MM.1S (cell line): ENCODE measurements around the gene ELN.

Experiments
- DNase-seq: peaks from one replicate; pipeline ENCODE4 v3.0.0-alpha.2; 2015
- H2AFZ ChIP-seq: fragments of 300-600 bp; sonication (generic); 2 replicates; pipeline ENCODE4 v1.6.0; 2016; ENCODE audit warnings: antibody characterized with exemption, low read length
- H3F3A ChIP-seq: fragments of 300-600 bp; sonication (generic); 2 replicates; pipeline ENCODE4 v1.6.1; 2016; ENCODE audit warnings: mild to moderate bottlenecking, antibody characterized with exemption, low read length, moderate library complexity, mixed read lengths; ENCODE audit not compliant: insufficient read depth
- H3K27ac ChIP-seq: fragments of 300-600 bp; sonication (generic); 2 replicates; pipeline ENCODE4 v1.5.1; 2016; ENCODE audit warnings: mild to moderate bottlenecking, low read length
- H3K27me3 ChIP-seq: fragments of 300-600 bp; sonication (generic); replicated peaks from 2 replicates; pipeline ENCODE4 v1.6.0; 2016; ENCODE audit warnings: low read length; ENCODE audit not compliant: insufficient read depth
- H3K36me3 ChIP-seq: fragments of 300-600 bp; sonication (generic); replicated peaks from 2 replicates; pipeline ENCODE4 v1.6.1; 2016; ENCODE audit warnings: mild to moderate bottlenecking, low read length, mixed read lengths; ENCODE audit not compliant: insufficient read depth
- H3K4me1 ChIP-seq: fragments of 300-600 bp; sonication (generic); 2 replicates; pipeline ENCODE4 v1.6.1; 2016; ENCODE audit warnings: low read length, mixed read lengths
- H3K4me2 ChIP-seq: fragments of 300-600 bp; sonication (generic); 2 replicates; pipeline ENCODE4 v1.6.0; 2016; ENCODE audit warnings: low read depth, low read length
- H3K4me3 ChIP-seq: fragments of 300-600 bp; sonication (generic); 2 replicates; pipeline ENCODE4 v1.5.1; 2016; ENCODE audit warnings: low read length, mixed read lengths
- H3K79me2 ChIP-seq: fragments of 300-600 bp; sonication (generic); 2 replicates; pipeline ENCODE4 v1.6.1; 2016; ENCODE audit warnings: mixed run types, low read length, mixed read lengths
- H3K9ac ChIP-seq: fragments of 300-600 bp; sonication (generic); 2 replicates; pipeline ENCODE4 v1.6.1; 2016; ENCODE audit warnings: low read length, mixed read lengths
- H3K9me2 ChIP-seq: fragments of 300-600 bp; sonication (generic); replicated peaks from 2 replicates; pipeline ENCODE4 v1.6.1; 2016; ENCODE audit warnings: mild to moderate bottlenecking, low read length, mixed read lengths; ENCODE audit not compliant: insufficient read depth
- H3K9me3 ChIP-seq: fragments of 300-600 bp; sonication (generic); replicated peaks from 2 replicates; pipeline ENCODE4 v1.6.1; 2016; ENCODE audit warnings: mild to moderate bottlenecking, low read length, mixed read lengths; ENCODE audit not compliant: insufficient read depth
- H4K20me1 ChIP-seq: fragments of 300-600 bp; sonication (generic); 2 replicates; pipeline ENCODE4 v1.6.1; 2016; ENCODE audit warnings: mild to moderate bottlenecking, low read length, moderate library complexity, mixed read lengths; ENCODE audit not compliant: insufficient read depth
- CTCF ChIP-seq: fragments of 300-600 bp; sonication (generic); IDR thresholded peaks from 2 replicates; pipeline ENCODE4 v1.5.1; 2016; ENCODE audit warnings: antibody characterized with exemption, low read length, mixed read lengths
- EZH2 ChIP-seq: fragments of 300-600 bp; sonication (generic); optimal IDR thresholded peaks from 2 replicates; pipeline ENCODE3; 2017; ENCODE audit warnings: low read depth, mild to moderate bottlenecking, antibody characterized with exemption, low read length, mixed read lengths
- EZH2phosphoT487 ChIP-seq: fragments of 300-600 bp; sonication (generic); IDR thresholded peaks from 2 replicates; pipeline ENCODE4 v1.6.1; 2018; ENCODE audit warnings: antibody characterized with exemption, low read length

The ELN gene

GRCh38 chr7:74068378-74069085 is 40.6 kb downstream of the ELN start:
- no peak for TF ChIP-seq EZH2phosphoT487
- no peak for TF ChIP-seq EZH2
- no peak for TF ChIP-seq CTCF
- Histone ChIP-seq H3K9me3 (no peaks in the 10 kb centered on the region), H3K79me2 (no peaks in the 10 kb centered on the region), H4K20me1 (no peaks in the 10 kb centered on the region), H3K27me3 (no peaks in the 10 kb centered on the region), H3K9me2 (no peaks in the 10 kb centered on the region), H3K36me3 (no peaks in the 10 kb centered on the region), H3K9ac (no peak overlapping the region), H3K4me2 (no peak overlapping the region), H3K4me1 (no peaks in the 10 kb centered on the region), H3K27ac (no peak overlapping the region), H3F3A (no peaks in the 10 kb centered on the region), H3K4me3 (no peak overlapping the region), H2AFZ (no peak overlapping the region)
- DNase-seq = no peak

- no peaks in the 10 kb centered on the region for H3F3A ChIP-seq
- no peak overlapping the region for H3K27ac ChIP-seq
- H3K9ac ChIP-seq = no peak overlapping the region
- no peaks in the 10 kb centered on the region for H3K36me3 ChIP-seq
- H2AFZ ChIP-seq = no peak overlapping the region
- no peak for TF ChIP-seq EZH2phosphoT487
- TF ChIP-seq CTCF = no peak
- no peak for TF ChIP-seq EZH2
- H3K9me3 ChIP-seq = no peaks in the 10 kb centered on the region
- no peaks in the 10 kb centered on the region for H3K4me1 ChIP-seq
- no peaks in the 10 kb centered on the region for H3K79me2 ChIP-seq
- H3K4me2 ChIP-seq = no peak overlapping the region
- DNase-seq = no peak
- no peaks in the 10 kb centered on the region for H4K20me1 ChIP-seq
- no peaks in the 10 kb centered on the region for H3K9me2 ChIP-seq
- H3K4me3 ChIP-seq = no peak overlapping the region
- H3K27me3 ChIP-seq = no peaks in the 10 kb centered on the region
Measured at GRCh38 chr7:74069086-74069541, 41.1 kb downstream of the ELN start.

GRCh38 chr7:74069790-74070618 is 42.0 kb downstream of the ELN start:
- H3K79me2 ChIP-seq = no peaks in the 10 kb centered on the region
- no peaks in the 10 kb centered on the region for H3K9me3 ChIP-seq
- H3K4me2 ChIP-seq = no peak overlapping the region
- no peak overlapping the region for H3K4me3 ChIP-seq
- no peak overlapping the region for H2AFZ ChIP-seq
- no peaks in the 10 kb centered on the region for H3K27me3 ChIP-seq
- TF ChIP-seq CTCF = no peak
- H3K9ac ChIP-seq = no peak overlapping the region
- H3K4me1 ChIP-seq = no peaks in the 10 kb centered on the region
- H3K27ac ChIP-seq = no peak overlapping the region
- H3K36me3 ChIP-seq = no peaks in the 10 kb centered on the region
- no peaks in the 10 kb centered on the region for H3F3A ChIP-seq
- no peak for DNase-seq
- no peaks in the 10 kb centered on the region for H4K20me1 ChIP-seq
- no peaks in the 10 kb centered on the region for H3K9me2 ChIP-seq
